Measurements from ENCODE around the gene FAM222B.

FAM222B gene

GRCh38 chr17:28710861-28711722 is 131.5 kb downstream of the FAM222B start:
- peak; percentile 97 for DNase-seq

- no peak for DNase-seq
These were observed 135.3 kb downstream of the FAM222B start for GRCh38 chr17:28707339-28707720.

DNA sequence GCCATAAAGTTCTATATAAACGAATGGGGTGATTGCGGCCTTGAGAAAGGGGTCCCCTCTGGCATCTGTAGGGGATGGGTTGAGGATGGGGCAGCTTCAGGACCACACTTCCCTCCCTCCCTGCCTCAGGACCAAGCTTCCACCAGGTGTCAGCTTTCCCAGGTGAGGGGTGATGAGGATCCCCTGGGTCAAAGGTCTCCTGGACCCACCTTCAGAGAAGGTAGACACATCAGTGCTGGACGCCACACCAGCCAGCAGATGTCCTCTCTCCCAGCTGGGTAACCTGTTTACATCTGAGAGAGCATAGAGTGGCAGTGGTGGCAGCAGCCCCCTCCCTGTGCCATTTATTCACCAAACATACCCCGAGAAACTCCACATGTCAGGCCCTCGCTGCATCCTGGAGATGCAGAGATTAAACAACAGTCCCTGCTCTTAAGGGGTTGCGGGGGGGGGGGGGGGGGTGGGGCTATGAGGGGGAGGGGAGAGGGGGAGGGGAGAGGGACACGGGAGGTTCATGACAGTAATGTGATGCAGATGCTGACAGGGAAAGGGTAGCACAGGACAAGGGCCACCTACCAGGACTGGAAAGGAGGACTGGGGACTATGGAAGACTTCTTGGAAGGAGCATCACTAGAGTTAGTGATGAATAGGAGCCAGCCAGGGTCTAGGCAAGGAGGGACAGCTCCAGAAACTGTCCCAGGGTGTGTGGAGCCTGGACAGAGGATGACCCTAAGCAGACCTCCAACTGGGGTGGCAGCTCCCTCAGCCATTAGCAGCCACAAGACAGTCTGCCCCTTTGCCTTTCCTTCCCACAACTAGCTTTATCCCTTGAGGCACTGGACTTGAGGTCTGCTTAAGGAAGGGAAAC is 135.9 kb downstream of the FAM222B start:
- no peak for DNase-seq

Measured in femur (tissue), 1 donor.